ENCODE measurements around the gene FAM162B. TPM values are rescaled to one million over a fixed set of nuclear protein-coding genes. Genes with fewer than 3 reads are reported as not detected.
"Not testable (repeated sequence)": the region's sequence is repeated elsewhere in the genome, so short reads cannot be mapped to it uniquely, and the experiment has no call there.

The FAM162B gene
- total RNA-seq, 1 experiment from 2014 or later = not detected

- no peak for DNase-seq (ENCODE audit: low read depth)
These were observed 38.6 kb downstream of the FAM162B start for GRCh38 chr6:116726947-116727346.

GRCh38 chr6:116714761-116715160 is 50.8 kb downstream of the FAM162B start:
- no peak for DNase-seq (ENCODE audit: low read depth)

GRCh38 chr6:116714296-116714695 is 51.2 kb downstream of the FAM162B start:
- DNase-seq (ENCODE audit: low read depth) = no peak

GRCh38 chr6:116705917-116706316 is 59.6 kb downstream of the FAM162B start:
- DNase-seq (ENCODE audit: low read depth) = no peak

GRCh38 chr6:116703888-116704287 is 61.6 kb downstream of the FAM162B start:
- not testable (repeated sequence) for DNase-seq (ENCODE audit: low read depth)

Other genes with a start within 250 kb of the FAM162B start
- not detected in 2 replicates for gene TRAPPC3L, start 220.0 kb downstream of the FAM162B start, total RNA-seq (2014; rRNA removed; shearing (Covaris generic))
- not detected in 2 replicates for gene CALHM4, start 212.0 kb downstream of the FAM162B start, total RNA-seq (2014; rRNA removed; shearing (Covaris generic))
- gene RWDD1, start 194.2 kb downstream of the FAM162B start, total RNA-seq (2014; rRNA removed; shearing (Covaris generic)) = 41.9 and 54.5 TPM in 2 replicates
- not detected in 2 replicates for gene RSPH4A, start 149.2 kb downstream of the FAM162B start, total RNA-seq (2014; rRNA removed; shearing (Covaris generic))
- gene ZUP1, start 97.0 kb downstream of the FAM162B start, total RNA-seq (2014; rRNA removed; shearing (Covaris generic)) = 14.8 and 18.7 TPM in 2 replicates
- gene KPNA5, start 84.5 kb downstream of the FAM162B start, total RNA-seq (2014; rRNA removed; shearing (Covaris generic)) = 7.2 and 8.1 TPM in 2 replicates
- gene GPRC6A, start 63.4 kb upstream of the FAM162B start, total RNA-seq (2014; rRNA removed; shearing (Covaris generic)) = not detected in 2 replicates
- not detected in 2 replicates for gene RFX6, start 111.5 kb upstream of the FAM162B start, total RNA-seq (2014; rRNA removed; shearing (Covaris generic))